HUES6 (cell line): ENCODE results near the gene TBATA.

Experiments
- H3K27ac ChIP-seq: 2 replicates; pipeline ENCODE4 v1.7.0; 2013; ENCODE audit warnings: low read depth, mild to moderate bottlenecking, low read length, inconsistent platforms
- H3K27me3 ChIP-seq: 2 replicates; pipeline ENCODE4 v1.6.1; 2013; ENCODE audit warnings: low read length; ENCODE audit not compliant: control insufficient read depth, insufficient read depth
- H3K36me3 ChIP-seq: 2 replicates; pipeline ENCODE4 v1.6.1; 2013; ENCODE audit warnings: low read length; ENCODE audit not compliant: control insufficient read depth, insufficient read depth
- H3K4me1 ChIP-seq: 2 replicates; pipeline ENCODE4 v1.6.1; 2013; ENCODE audit warnings: low read length; ENCODE audit not compliant: control insufficient read depth, insufficient read depth
- H3K4me3 ChIP-seq: 2 replicates; pipeline ENCODE4 v1.5.1; 2013; ENCODE audit warnings: low read depth, low read length
- H3K9ac ChIP-seq: one replicate; pipeline ENCODE4 v1.6.1; 2013; ENCODE audit warnings: mild to moderate bottlenecking, low read length
- H3K9me3 ChIP-seq: 2 replicates; pipeline ENCODE4 v1.6.1; 2013; ENCODE audit warnings: low read depth, low read length; ENCODE audit not compliant: control insufficient read depth, insufficient read depth

The TBATA gene

DNA sequence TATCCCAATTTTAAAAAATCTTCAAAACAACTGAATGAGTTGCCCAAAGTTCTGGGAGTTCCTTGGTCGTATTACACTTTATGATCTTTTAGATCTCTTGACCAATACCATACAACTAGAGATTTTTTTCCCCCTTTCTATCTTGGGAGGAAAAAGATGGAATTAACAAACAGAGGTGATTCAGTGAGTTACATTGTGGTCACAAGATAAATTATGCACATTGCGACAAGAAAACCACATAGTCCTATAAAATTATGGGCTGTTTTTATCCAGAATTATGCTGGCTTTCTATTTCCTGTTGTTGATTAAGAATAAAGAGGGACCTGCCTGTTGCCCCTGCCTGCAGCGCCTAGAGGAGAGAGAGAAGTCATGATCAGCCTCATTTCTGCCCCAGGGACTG, 22.4 kb upstream of the TBATA start:
- Histone ChIP-seq H3K27ac (no peak overlapping the region), H3K4me1 (peaks cover 16% of the 10 kb centered on the region), H3K36me3 (no peaks in the 10 kb centered on the region), H3K27me3 (no peaks in the 10 kb centered on the region), H3K4me3 (no peak overlapping the region), H3K9ac (no peak overlapping the region), H3K9me3 (no peaks in the 10 kb centered on the region)

DNA sequence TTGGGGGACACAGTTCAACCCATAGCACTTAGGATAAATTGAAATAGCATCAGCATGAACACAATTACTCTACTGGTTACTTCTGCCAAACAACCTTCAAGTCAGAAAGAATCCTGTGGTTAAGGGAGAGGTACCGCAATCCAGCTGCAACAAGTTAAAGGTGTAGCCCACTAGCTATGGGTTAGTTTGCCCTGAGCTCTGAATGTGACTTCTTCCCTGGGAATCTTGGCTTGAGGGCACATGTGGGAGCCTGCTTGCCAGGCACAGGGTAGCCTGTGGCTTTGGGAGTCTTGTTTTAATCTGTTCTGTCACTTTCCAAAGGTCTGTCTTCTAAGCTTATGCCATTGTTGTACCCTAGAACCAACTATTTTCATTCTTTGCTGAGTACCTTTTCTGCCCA, 21.7 kb upstream of the TBATA start:
- no peak overlapping the region for H3K4me3 ChIP-seq
- no peak overlapping the region for H3K27ac ChIP-seq
- no peaks in the 10 kb centered on the region for H3K9me3 ChIP-seq
- no peak overlapping the region for H3K9ac ChIP-seq
- H3K4me1 ChIP-seq = peaks cover 16% of the 10 kb centered on the region
- H3K27me3 ChIP-seq = no peaks in the 10 kb centered on the region
- H3K36me3 ChIP-seq = no peaks in the 10 kb centered on the region

DNA sequence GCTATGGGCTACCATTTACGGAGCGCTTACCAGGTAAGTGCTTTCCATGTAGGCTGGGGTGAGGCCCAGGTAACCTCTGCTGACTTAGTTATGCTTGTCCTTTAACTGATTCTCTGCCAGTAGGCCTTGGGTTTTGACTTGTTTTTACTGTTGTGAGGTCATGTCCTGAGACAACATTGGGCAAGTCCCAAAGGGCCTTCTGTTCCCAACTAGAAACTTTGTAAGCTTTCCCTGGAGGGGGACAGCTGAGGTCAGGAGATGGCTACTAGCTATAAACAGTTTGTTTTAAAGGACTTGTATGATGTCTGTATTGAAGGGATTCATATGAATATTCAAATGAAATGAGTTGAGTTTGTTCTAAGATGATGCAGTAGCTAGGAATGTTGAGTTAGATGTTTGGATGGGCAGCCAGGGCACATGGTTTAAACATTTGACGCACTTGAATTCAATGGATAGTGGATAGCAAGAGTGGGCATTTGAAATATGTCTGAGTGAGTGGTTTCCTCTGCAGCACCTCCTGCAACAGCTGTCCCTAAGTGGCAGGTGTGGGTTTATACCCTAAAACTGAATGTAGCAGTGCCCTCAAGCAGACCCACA, 20.5 kb upstream of the TBATA start:
- Histone ChIP-seq H3K9ac (no peak overlapping the region), H3K4me3 (no peak overlapping the region), H3K4me1 (peaks cover 16% of the 10 kb centered on the region), H3K27me3 (no peaks in the 10 kb centered on the region), H3K36me3 (no peaks in the 10 kb centered on the region), H3K27ac (no peak overlapping the region), H3K9me3 (no peaks in the 10 kb centered on the region)

DNA sequence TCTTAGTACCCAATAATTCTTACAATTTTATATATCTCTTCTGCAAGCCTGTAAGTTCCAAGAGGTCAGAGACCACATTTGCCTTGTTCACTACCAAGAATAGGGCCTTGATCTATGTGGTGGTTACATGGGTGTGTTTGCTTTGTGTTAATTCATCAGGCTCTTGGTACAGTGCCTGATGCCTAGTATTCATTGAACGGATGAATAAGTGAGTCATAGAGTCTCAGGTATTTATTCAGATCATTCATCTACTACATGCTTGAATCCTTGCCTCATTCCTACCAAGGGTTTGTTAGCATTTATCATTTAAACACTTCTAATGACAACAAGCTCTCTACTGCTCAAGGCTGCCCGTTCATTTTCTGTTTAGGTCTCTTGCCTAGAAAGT, 19.2 kb upstream of the TBATA start:
- Histone ChIP-seq H3K9ac (no peak overlapping the region), H3K27me3 (no peaks in the 10 kb centered on the region), H3K27ac (no peak overlapping the region), H3K9me3 (no peaks in the 10 kb centered on the region), H3K4me1 (peaks cover 11% of the 10 kb centered on the region), H3K4me3 (no peak overlapping the region), H3K36me3 (no peaks in the 10 kb centered on the region)

DNA sequence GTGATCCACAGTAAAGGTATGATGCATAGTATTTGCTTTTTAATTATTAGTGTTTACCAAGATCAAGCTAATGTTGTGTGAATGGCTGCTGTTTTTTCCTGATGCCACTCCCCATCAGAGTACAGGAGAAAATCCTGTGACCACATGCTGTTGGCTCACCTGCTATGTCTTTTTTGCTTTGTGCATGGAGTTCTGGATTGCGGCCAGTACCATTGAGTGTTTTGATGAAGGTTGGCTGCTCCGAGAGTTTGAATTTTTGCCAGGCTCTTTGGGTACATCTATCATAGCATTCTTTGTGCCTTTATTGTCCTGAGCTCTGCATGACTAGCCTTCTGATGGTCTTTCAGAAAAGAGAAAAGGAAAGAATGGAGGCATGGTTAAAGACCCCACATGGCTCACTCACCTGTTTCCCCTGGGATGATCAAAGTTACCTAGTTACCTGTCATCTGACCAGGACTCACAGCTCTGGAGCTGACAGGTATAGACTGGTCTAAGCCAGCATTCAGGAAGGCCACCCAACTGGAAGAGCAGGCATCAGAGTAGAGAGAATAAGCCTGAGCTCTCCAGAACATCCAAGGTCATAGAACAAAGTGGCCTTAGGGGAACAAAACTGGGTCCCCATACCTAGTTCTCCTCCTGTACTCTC, 18.7 kb upstream of the TBATA start:
- Histone ChIP-seq H3K4me3 (no peak overlapping the region), H3K36me3 (no peaks in the 10 kb centered on the region), H3K27me3 (no peaks in the 10 kb centered on the region), H3K4me1 (peaks cover 9% of the 10 kb centered on the region), H3K9ac (no peak overlapping the region), H3K27ac (no peak overlapping the region), H3K9me3 (no peaks in the 10 kb centered on the region)

DNA sequence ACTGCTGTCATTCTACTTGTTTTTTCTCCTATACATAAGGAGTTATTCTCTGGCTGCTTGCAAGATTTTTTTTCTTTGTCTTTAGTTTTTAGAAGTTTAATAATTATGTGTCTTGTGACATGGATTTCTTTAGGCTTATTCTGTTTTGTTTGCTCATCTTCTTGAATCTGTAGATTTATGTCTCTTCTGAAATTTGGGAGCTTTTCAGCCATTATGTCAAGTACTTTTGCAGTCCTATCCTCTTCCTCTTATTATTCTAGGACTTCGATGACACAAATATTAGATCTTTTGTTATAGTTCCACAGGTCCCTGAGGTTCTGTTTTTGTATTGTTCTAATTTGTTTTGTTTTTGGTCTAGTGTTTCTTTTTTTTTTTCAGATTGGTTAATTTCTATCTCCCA, 16.7 kb upstream of the TBATA start:
- Histone ChIP-seq H3K27ac (no peak overlapping the region), H3K9me3 (no peaks in the 10 kb centered on the region), H3K27me3 (no peaks in the 10 kb centered on the region), H3K36me3 (no peaks in the 10 kb centered on the region), H3K9ac (no peak overlapping the region), H3K4me1 (peaks cover 4% of the 10 kb centered on the region), H3K4me3 (no peak overlapping the region)

DNA sequence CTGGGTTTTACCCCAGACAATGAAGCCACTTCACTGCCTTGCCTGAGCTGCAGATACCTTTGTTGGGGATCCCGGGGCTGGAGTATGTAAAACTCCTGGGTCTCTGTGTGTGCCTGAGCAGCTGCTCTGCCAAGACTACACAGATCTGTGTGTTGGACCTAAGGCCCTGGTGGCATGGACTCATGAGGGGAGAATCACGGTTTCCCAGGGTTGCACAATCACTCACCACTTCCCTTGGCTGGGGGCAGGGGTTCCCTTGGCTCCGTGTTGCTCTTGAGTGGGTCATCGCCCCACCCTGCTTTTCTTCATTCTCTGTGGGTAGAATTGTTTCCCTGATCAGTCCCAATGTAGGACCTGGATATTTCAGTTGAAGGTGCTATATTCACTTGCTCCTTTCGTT, 13.9 kb upstream of the TBATA start:
- Histone ChIP-seq H3K9me3 (no peaks in the 10 kb centered on the region), H3K27ac (no peak overlapping the region), H3K9ac (no peak overlapping the region), H3K36me3 (no peaks in the 10 kb centered on the region), H3K4me1 (no peaks in the 10 kb centered on the region), H3K4me3 (no peak overlapping the region), H3K27me3 (no peaks in the 10 kb centered on the region)

DNA sequence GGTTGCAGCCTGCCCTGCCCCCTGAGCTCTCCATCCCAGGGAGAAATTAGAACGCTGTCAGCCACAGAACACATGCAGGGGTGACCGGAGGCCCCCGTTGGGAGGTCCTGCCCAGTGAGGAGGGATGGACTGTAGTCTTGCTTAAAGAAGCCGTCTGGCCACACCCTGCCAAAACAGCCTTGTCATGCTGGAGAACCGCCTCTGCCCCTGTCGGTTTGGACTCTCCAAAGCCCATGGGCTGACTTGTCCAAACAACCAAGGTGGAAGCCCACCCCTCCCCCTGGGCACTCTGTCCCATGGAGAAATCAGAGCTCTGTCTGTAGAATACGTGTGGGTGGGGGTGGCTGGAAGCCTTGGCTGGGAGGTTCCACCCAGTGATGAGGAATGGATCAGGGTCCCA, 12.7 kb upstream of the TBATA start:
- Histone ChIP-seq H3K4me1 (no peaks in the 10 kb centered on the region), H3K9ac (no peak overlapping the region), H3K27ac (no peak overlapping the region), H3K36me3 (no peaks in the 10 kb centered on the region), H3K27me3 (no peaks in the 10 kb centered on the region), H3K9me3 (no peaks in the 10 kb centered on the region), H3K4me3 (no peak overlapping the region)

DNA sequence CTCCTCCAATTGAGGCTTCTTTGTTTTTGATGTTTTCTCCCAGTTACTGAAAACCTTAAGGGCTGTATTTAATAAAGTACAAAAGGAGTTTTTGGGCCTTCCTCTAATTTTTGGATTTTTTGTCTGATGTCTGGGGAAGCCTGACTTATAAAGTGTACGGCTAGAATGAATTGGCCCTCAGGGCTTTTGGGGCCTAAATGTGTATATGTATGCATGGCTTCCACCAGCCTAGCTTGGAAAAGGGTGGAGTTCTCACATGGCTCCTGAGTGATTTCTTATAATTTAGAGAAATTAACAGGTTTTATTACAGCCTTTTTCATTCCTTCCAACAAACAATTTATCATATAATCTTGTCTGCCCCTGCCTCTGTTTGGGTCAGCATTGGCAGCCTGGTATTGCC, 10.4 kb upstream of the TBATA start:
- no peak overlapping the region for H3K4me3 ChIP-seq
- H3K27ac ChIP-seq = no peak overlapping the region
- H3K9ac ChIP-seq = no peak overlapping the region
- no peaks in the 10 kb centered on the region for H3K9me3 ChIP-seq
- H3K27me3 ChIP-seq = no peaks in the 10 kb centered on the region
- H3K4me1 ChIP-seq = no peaks in the 10 kb centered on the region
- H3K36me3 ChIP-seq = no peaks in the 10 kb centered on the region

DNA sequence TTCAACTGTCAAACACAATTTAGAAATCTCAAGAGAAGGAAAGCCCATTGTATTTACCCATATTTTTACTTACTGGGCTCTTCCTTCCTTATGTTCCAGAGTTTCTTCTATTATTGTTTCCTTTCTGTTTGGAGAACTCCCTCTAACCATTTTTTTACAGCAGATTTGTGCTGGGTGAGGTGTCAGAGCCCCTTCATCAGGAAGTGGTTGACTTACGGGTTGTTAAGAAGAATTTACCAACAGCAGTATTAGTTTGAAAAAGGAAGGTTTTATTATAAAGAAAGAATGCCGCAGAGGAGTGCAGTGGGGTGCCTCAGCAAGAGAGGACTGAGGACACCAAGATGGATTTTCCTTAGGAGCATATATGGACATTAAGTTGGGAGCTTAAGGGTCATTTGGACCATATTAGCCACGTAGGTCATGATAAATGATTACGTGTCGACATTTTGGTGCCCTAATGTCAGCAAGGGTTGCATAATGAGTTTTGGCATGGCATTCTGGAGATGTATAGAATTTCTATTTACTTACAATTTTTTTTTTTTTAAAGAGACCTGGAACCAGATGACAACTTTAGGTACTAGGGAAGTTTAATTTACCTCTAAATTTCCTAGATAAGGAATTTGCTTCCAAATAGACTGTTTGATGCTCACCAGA, 6.3 kb upstream of the TBATA start:
- Histone ChIP-seq H3K27me3 (no peaks in the 10 kb centered on the region), H3K27ac (no peak overlapping the region), H3K36me3 (no peaks in the 10 kb centered on the region), H3K4me1 (no peaks in the 10 kb centered on the region), H3K9ac (no peak overlapping the region), H3K4me3 (no peak overlapping the region), H3K9me3 (no peaks in the 10 kb centered on the region)

DNA sequence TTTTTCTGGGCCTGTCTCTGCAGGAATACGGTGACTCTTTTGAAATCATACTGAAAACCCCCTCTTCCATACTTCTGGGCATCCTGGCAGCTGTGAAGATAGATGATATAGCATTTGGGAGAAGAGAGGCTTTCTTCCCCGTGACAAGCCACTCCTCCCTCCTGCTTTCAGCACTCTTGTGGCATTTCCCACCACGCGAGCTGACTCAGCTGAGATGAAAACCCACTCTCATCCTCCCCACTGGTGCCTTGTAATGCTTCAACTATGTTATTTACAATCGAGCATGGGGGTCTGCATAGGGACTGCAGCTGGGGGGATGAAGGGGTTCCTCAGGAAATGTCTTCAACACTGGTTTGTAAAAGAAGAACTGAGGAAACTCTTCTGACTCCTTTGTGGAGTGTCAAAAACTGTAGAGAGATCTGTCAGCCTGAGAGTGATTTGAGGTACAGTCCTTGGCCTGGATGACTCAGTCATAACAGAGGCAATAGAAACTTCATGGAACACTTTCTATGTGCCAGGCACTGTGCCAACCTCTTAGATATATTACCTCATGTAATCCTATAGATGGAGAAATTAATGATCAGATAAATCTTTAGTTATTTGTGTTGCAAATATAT, 1.7 kb upstream of the TBATA start:
- Histone ChIP-seq H3K4me1 (no peaks in the 10 kb centered on the region), H3K36me3 (no peaks in the 10 kb centered on the region), H3K27ac (no peak overlapping the region), H3K9me3 (no peaks in the 10 kb centered on the region), H3K4me3 (no peak overlapping the region), H3K27me3 (no peaks in the 10 kb centered on the region), H3K9ac (no peak overlapping the region)
